AG20443 (cell line): ENCODE measurements around the gene MRPL3.
"Not testable (repeated sequence)": the region's sequence is repeated elsewhere in the genome, so short reads cannot be mapped to it uniquely, and the experiment has no call there.

Experiments used
- DNase-seq: peaks from one replicate; pipeline ENCODE4 v3.0.0; 2012; ENCODE audit warnings: low spot score, mixed read lengths

Gene MRPL3

GRCh38 chr3:131494706-131495105, 8.1 kb downstream of the MRPL3 start:
- DNase-seq = no peak

GRCh38 chr3:131491775-131492174, 11.0 kb downstream of the MRPL3 start:
- DNase-seq = no peak

GRCh38 chr3:131491084-131491483, 11.7 kb downstream of the MRPL3 start:
- DNase-seq = no peak

GRCh38 chr3:131486545-131486944, 16.2 kb downstream of the MRPL3 start:
- not testable (repeated sequence) for DNase-seq

GRCh38 chr3:131485119-131485518, 17.7 kb downstream of the MRPL3 start:
- DNase-seq = no peak

- DNase-seq = no peak
Measured at GRCh38 chr3:131484496-131485111, 18.2 kb downstream of the MRPL3 start.

GRCh38 chr3:131480116-131480515, 22.7 kb downstream of the MRPL3 start:
- DNase-seq = no peak

- DNase-seq = no peak
Measured at GRCh38 chr3:131477813-131478212, 25.0 kb downstream of the MRPL3 start.

GRCh38 chr3:131474115-131474514, 28.7 kb downstream of the MRPL3 start:
- DNase-seq = no peak

- no peak for DNase-seq
Measured at GRCh38 chr3:131470377-131470776, 32.4 kb downstream of the MRPL3 start.

GRCh38 chr3:131458653-131459052, 44.1 kb downstream of the MRPL3 start:
- no peak for DNase-seq

- DNase-seq = no peak
Measured at GRCh38 chr3:131457220-131457619, 45.6 kb downstream of the MRPL3 start.

GRCh38 chr3:131454501-131454900, 48.3 kb downstream of the MRPL3 start:
- peak; percentile 13 for DNase-seq

- no peak for DNase-seq
Measured at GRCh38 chr3:131453533-131453932, 49.2 kb downstream of the MRPL3 start.

- DNase-seq = no peak
Measured at GRCh38 chr3:131447349-131447748, 55.4 kb downstream of the MRPL3 start.

- DNase-seq = no peak
Measured at GRCh38 chr3:131444180-131444579, 58.6 kb downstream of the MRPL3 start.

GRCh38 chr3:131439084-131439483, 63.7 kb downstream of the MRPL3 start:
- no peak for DNase-seq

- no peak for DNase-seq
Measured at GRCh38 chr3:131435000-131435399, 67.8 kb downstream of the MRPL3 start.

- no peak for DNase-seq
Measured at GRCh38 chr3:131432441-131432840, 70.3 kb downstream of the MRPL3 start.

- DNase-seq = no peak
Measured at GRCh38 chr3:131431754-131432153, 71.0 kb downstream of the MRPL3 start.

GRCh38 chr3:131427226-131427625, 75.5 kb downstream of the MRPL3 start:
- DNase-seq = no peak

- DNase-seq = no peak
Measured at GRCh38 chr3:131421957-131422498, 80.7 kb downstream of the MRPL3 start.

- DNase-seq = no peak
Measured at GRCh38 chr3:131421301-131421700, 81.5 kb downstream of the MRPL3 start.

- DNase-seq = no peak
Measured at GRCh38 chr3:131417751-131418150, 85.0 kb downstream of the MRPL3 start.
